ENCODE results near the gene CTNNA3. TPM values are rescaled to one million over a fixed set of nuclear protein-coding genes. Genes with fewer than 3 reads are reported as not detected.

The CTNNA3 gene
- total and polyA plus RNA-seq, 3 donors from 2014 or later = 17.8 to 19.4 (median 18.3) TPM

GRCh38 chr10:65893676-65894075, 1802.3 kb downstream of the CTNNA3 start:
- intact Hi-C loops (cut with DNase I; ENCODE audit: low total_unique reads) = no loop called here
- Histone ChIP-seq H3K27ac (no peak overlapping the region), H3K36me3 (ENCODE audit: low read depth, missing control alignments) (no peaks in the 10 kb centered on the region), H3K4me3 (no peak overlapping the region), H3K27me3 (no peaks in the 10 kb centered on the region), H3K4me1 (no peaks in the 10 kb centered on the region), H3K9me3 (no peaks in the 10 kb centered on the region)
- no peak for DNase-seq
- no peak for TF ChIP-seq POLR2A (IDR thresholded peaks at IDR 0.05)
- WGBS, 2 donors = 73 to 84% methylated on average over 3 of the region's 3 CpGs

- H3K9me3 ChIP-seq = no peaks in the 10 kb centered on the region
- no peak overlapping the region for H3K4me3 ChIP-seq
- no peaks in the 10 kb centered on the region for H3K4me1 ChIP-seq
- TF ChIP-seq CTCF (IDR thresholded peaks at IDR 0.05) (no peak), POLR2A (IDR thresholded peaks at IDR 0.05) (no peak)
- no peak overlapping the region for H3K27ac ChIP-seq
- intact Hi-C loops (cut with DNase I; ENCODE audit: low total_unique reads) = no loop called here
- DNase-seq = no peak
- no peaks in the 10 kb centered on the region for H3K36me3 ChIP-seq (ENCODE audit: low read depth, missing control alignments)
- H3K27me3 ChIP-seq = no peaks in the 10 kb centered on the region
- 57 to 68% methylated on average over 3 of the region's 3 CpGs for WGBS, 2 donors
These were observed 1803.7 kb downstream of the CTNNA3 start for GRCh38 chr10:65892284-65892683.

GRCh38 chr10:65891073-65891981, 1804.7 kb downstream of the CTNNA3 start:
- intact Hi-C loops (cut with DNase I; ENCODE audit: low total_unique reads) = no loop called here
- Histone ChIP-seq H3K4me3 (no peak overlapping the region), H3K36me3 (ENCODE audit: low read depth, missing control alignments) (no peaks in the 10 kb centered on the region), H3K27ac (no peak overlapping the region), H3K4me1 (no peaks in the 10 kb centered on the region), H3K9me3 (no peaks in the 10 kb centered on the region), H3K27me3 (no peaks in the 10 kb centered on the region)
- 70 to 81% methylated on average over 3 of the region's 3 CpGs for WGBS, 2 donors
- TF ChIP-seq POLR2A (IDR thresholded peaks at IDR 0.05) = no peak
- TF ChIP-seq CTCF (IDR thresholded peaks at IDR 0.05) = no peak
- DNase-seq = no peak

- Histone ChIP-seq H3K27me3 (no peaks in the 10 kb centered on the region), H3K9me3 (no peaks in the 10 kb centered on the region), H3K27ac (no peak overlapping the region), H3K36me3 (ENCODE audit: low read depth, missing control alignments) (no peaks in the 10 kb centered on the region), H3K4me3 (no peak overlapping the region), H3K4me1 (no peaks in the 10 kb centered on the region)
- no peak for TF ChIP-seq POLR2A (IDR thresholded peaks at IDR 0.05)
- no peak for TF ChIP-seq CTCF (IDR thresholded peaks at IDR 0.05)
- no peak for DNase-seq
- intact Hi-C loops (cut with DNase I; ENCODE audit: low total_unique reads) = no loop called here
These were observed 1831.5 kb downstream of the CTNNA3 start for GRCh38 chr10:65864529-65864928.

GRCh38 chr10:65864036-65864435, 1832.0 kb downstream of the CTNNA3 start:
- TF ChIP-seq POLR2A (IDR thresholded peaks at IDR 0.05) = no peak
- no peak for TF ChIP-seq CTCF (IDR thresholded peaks at IDR 0.05)
- H3K4me3 ChIP-seq = no peak overlapping the region
- no peaks in the 10 kb centered on the region for H3K36me3 ChIP-seq (ENCODE audit: low read depth, missing control alignments)

More at GRCh38 chr10:65864036-65864435, 1832.0 kb downstream of the CTNNA3 start:
- no peaks in the 10 kb centered on the region for H3K9me3 ChIP-seq
- intact Hi-C loops (cut with DNase I; ENCODE audit: low total_unique reads) = no loop called here
- DNase-seq = no peak
- H3K27ac ChIP-seq = no peak overlapping the region
- no peaks in the 10 kb centered on the region for H3K27me3 ChIP-seq
- no peaks in the 10 kb centered on the region for H3K4me1 ChIP-seq

Small RNA genes within 50 kb of the gene (microRNA-seq; reads per million reads assigned to microRNA genes)
- gene MIR7151 (ENCODE audit: borderline number of aligned reads in 2 of 2, borderline replicate concordance in 1 of 2) = 0.69 to 5.6 reads per million in 2 donors

Small RNA genes within 50 kb of the gene (small RNA-seq; reads per million reads assigned to genes)
- gene AL607023.1 (0 reads per million in 2 donors), gene MIR7151 (0 reads per million in 2 donors)

Other genes with a start within 250 kb of the CTNNA3 start
- gene DNAJC12, start 142.0 kb upstream of the CTNNA3 start, total RNA-seq = 10 to 100 TPM; 22.5 to 23.3 TPM
- 16.0 TPM for gene DNAJC12, start 142.0 kb upstream of the CTNNA3 start, polyA plus RNA-seq (ENCODE audit: insufficient read depth, low read depth, low replicate concordance)
- 10 to 100 TPM; 50.9 to 55.5 TPM for gene SIRT1, start 188.5 kb upstream of the CTNNA3 start, total RNA-seq
- gene SIRT1, start 188.5 kb upstream of the CTNNA3 start, polyA plus RNA-seq (ENCODE audit: insufficient read depth, low read depth, low replicate concordance) = 50.1 TPM

Data from testis (tissue), 3 donors.